Activated CD8-positive, alpha-beta memory T cell treated with anti-CD3 and anti-CD28 coated beads, Interleukin-2, amount 10 ng/mL, durations not matched to agents 7 days and 5 days (primary cell): ENCODE results near the gene SAP30. TPM values are rescaled to one million over a fixed set of nuclear protein-coding genes. Genes with fewer than 3 reads are reported as not detected.

Experiments
- ATAC-seq: fragments of 150-1000 bp; cut with Tn5 transposase; one replicate; pipeline ENCODE4 v1.10.0; 2021; ENCODE audit warnings: moderate library complexity
- CTCF ChIA-PET: fragments of 350-600 bp; sonication (Branson Sonifier 250); formaldehyde crosslinking; loops from one replicate; lab custom pipeline; 2021; ENCODE audit warnings: antibody characterized with exemption; lab: Charles Lee
- DNase-seq: peaks from one replicate; pipeline ENCODE4 v3.0.0-alpha.2; 2020
- H3K27ac Mint-ChIP-seq: one replicate; pipeline ENCODE4 v1.8.0; 2021; ENCODE audit warnings: mild to moderate bottlenecking, mixed read lengths
- H3K27me3 Mint-ChIP-seq: one replicate; pipeline ENCODE4 v1.8.0; 2021; ENCODE audit warnings: mixed read lengths
- H3K36me3 Mint-ChIP-seq: one replicate; pipeline ENCODE4 v1.8.0; 2021; ENCODE audit warnings: mild to moderate bottlenecking, mixed read lengths
- H3K4me1 Mint-ChIP-seq: one replicate; pipeline ENCODE4 v1.8.0; 2021; ENCODE audit warnings: mixed read lengths
- H3K4me3 Mint-ChIP-seq: one replicate; pipeline ENCODE4 v1.8.0; 2021; ENCODE audit warnings: mild to moderate bottlenecking, moderate library complexity, mixed read lengths
- H3K9me3 Mint-ChIP-seq: one replicate; pipeline ENCODE4 v1.8.0; 2022; ENCODE audit warnings: low read depth, mixed read lengths
- total RNA-seq, 2 experiments: library from RNA; stranded (reverse); gene quantifications; one replicate each; pipeline ENCODE4 v1.2.3, GENCODE V29; 2021

SAP30 gene
- total RNA-seq, 2 experiments from 2014 or later, result 32.7 to 34.0 TPM

DNA sequence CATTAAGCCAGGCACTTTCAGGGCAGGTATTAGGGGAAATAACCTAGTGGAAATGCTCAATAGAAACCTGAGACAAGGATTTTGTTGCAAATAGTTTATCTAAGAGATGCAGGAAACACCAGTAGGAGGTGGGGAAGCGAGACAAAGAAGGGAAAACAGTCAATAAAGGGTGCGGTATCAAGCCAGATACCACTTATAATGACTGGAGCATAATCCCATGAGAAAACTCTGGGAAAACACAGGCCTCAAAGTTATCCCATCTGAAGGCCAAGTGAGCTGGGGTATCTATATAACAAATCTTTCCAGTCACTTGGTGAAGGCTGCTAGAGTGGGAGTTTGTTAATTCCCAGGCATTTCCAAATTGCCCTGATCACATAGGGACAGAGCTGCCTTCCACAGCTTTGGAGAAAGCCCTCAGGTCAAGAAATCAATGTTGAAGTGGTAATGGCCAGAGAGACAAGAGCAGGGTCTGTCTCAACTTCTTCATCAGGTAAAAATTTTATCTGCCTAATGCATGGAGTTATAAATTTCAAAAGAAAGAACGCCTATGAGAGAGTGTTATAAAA is 26.8 kb upstream of the SAP30 start:
- no peaks in the 10 kb centered on the region for H3K36me3 Mint-ChIP-seq
- no peaks in the 10 kb centered on the region for H3K9me3 Mint-ChIP-seq
- H3K27me3 Mint-ChIP-seq, result peaks cover 9% of the 10 kb centered on the region
- ATAC-seq (no peak), DNase-seq (no peak)
- H3K4me3 Mint-ChIP-seq, result no peak overlapping the region
- H3K27ac Mint-ChIP-seq, result no peak overlapping the region
- H3K4me1 Mint-ChIP-seq, result no peaks in the 10 kb centered on the region
- CTCF ChIA-PET, result interaction anchor here (1.2 kb wide), 1 partner anchor 73 kb away, joined by 3 read pairs; no protein-coding TSS in a partner anchor

GRCh38 chr4:173345648-173346047 is 25.1 kb upstream of the SAP30 start:
- Mint-ChIP-seq H3K9me3 (no peaks in the 10 kb centered on the region), H3K36me3 (peaks cover 1% of the 10 kb centered on the region), H3K27me3 (peaks cover 8% of the 10 kb centered on the region), H3K4me1 (no peaks in the 10 kb centered on the region), H3K4me3 (no peak overlapping the region), H3K27ac (no peak overlapping the region)
- DNase-seq (no peak), ATAC-seq (no peak)
- CTCF ChIA-PET, result interaction anchor here (1.0 to 2.1 kb wide), 2 partner anchors 10 kb away, joined by 3 to 9 read pairs; no protein-coding TSS in a partner anchor

DNA sequence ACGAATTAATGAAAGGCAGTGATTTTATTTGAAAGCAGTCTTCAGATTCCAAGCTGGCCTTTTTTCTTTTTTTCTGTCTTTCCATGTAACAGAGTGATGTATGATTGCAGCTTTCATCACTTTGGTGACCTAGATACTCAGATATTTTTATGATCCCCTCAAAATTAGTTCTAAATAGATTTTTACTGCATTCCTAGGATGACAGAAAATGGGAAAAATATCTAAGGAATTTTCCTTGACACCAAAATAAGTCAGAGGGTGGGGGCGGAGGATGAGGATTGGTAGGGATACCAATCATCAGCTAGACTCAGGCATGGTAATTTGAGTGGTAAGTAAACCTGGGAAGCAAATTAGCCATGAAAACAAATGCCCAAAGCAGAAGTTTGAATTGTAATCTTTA is 24.7 kb upstream of the SAP30 start:
- DNase-seq (no peak), ATAC-seq (no peak)
- CTCF ChIA-PET, result interaction anchor here (1.0 to 2.1 kb wide), 2 partner anchors 9 to 11 kb away, joined by 3 to 9 read pairs; no protein-coding TSS in a partner anchor
- Mint-ChIP-seq H3K27me3 (peaks cover 8% of the 10 kb centered on the region), H3K27ac (no peak overlapping the region), H3K9me3 (no peaks in the 10 kb centered on the region), H3K4me1 (no peaks in the 10 kb centered on the region), H3K4me3 (no peak overlapping the region), H3K36me3 (peaks cover 1% of the 10 kb centered on the region)

DNA sequence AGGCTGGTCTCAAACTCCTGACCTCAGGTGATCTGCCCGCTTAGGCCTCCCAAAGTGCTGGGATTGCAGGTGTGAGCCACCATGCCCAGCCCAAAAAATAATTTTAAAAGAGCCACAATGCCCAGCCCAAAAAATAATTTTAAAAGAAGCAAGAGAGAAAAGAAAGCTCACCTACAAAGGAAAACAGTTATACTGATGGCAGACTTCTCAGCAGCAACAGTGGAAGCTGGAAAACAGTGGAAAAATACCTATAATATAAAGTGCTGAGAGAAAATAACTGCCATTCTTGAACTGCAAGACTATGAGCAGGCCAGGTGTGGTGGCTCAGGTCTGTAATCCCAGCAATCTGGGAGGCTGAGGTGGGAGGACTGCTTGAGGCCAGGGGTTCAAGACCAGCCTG is 23.3 kb upstream of the SAP30 start:
- H3K27me3 Mint-ChIP-seq, result peaks cover 8% of the 10 kb centered on the region
- ATAC-seq, result no peak
- H3K27ac Mint-ChIP-seq, result no peak overlapping the region
- CTCF ChIA-PET, result interaction anchor here (1.1 to 1.3 kb wide), 4 partner anchors 13 to 46 kb away, joined by 3 to 4 read pairs (median 3); partner anchors contain the start of gene HMGB2
- H3K4me3 Mint-ChIP-seq, result no peak overlapping the region
- no peaks in the 10 kb centered on the region for H3K4me1 Mint-ChIP-seq
- DNase-seq, result no peak
- H3K9me3 Mint-ChIP-seq, result no peaks in the 10 kb centered on the region
- H3K36me3 Mint-ChIP-seq, result peaks cover 1% of the 10 kb centered on the region

DNA sequence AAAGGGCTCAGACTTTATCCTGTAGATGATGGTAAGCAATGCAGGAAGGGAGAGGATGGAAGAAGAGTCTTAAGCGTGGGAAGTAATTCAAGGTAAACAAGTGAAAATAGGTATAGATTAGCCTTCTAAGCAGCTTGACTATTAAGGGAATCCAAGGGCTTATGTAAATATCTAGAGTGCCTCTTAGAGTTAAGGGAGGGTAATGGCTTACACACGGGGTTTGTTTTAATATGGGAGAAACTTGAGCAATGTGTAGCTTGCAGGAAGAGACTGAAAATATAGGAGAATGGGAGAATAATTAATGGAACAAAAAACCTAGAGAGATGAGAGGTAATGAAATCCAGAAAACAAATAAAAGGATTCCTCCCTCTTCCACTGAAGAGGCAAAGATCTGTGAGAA is 12.8 kb upstream of the SAP30 start:
- no peaks in the 10 kb centered on the region for H3K36me3 Mint-ChIP-seq
- ATAC-seq (no peak), DNase-seq (no peak)
- peaks cover 6% of the 10 kb centered on the region for H3K4me1 Mint-ChIP-seq
- H3K27me3 Mint-ChIP-seq, result peaks cover 8% of the 10 kb centered on the region
- no peak overlapping the region for H3K27ac Mint-ChIP-seq
- H3K9me3 Mint-ChIP-seq, result no peaks in the 10 kb centered on the region
- CTCF ChIA-PET, result interaction anchor here (1.5 kb wide), 1 partner anchor 10 kb away, joined by 4 read pairs; no protein-coding TSS in a partner anchor
- no peak overlapping the region for H3K4me3 Mint-ChIP-seq

DNA sequence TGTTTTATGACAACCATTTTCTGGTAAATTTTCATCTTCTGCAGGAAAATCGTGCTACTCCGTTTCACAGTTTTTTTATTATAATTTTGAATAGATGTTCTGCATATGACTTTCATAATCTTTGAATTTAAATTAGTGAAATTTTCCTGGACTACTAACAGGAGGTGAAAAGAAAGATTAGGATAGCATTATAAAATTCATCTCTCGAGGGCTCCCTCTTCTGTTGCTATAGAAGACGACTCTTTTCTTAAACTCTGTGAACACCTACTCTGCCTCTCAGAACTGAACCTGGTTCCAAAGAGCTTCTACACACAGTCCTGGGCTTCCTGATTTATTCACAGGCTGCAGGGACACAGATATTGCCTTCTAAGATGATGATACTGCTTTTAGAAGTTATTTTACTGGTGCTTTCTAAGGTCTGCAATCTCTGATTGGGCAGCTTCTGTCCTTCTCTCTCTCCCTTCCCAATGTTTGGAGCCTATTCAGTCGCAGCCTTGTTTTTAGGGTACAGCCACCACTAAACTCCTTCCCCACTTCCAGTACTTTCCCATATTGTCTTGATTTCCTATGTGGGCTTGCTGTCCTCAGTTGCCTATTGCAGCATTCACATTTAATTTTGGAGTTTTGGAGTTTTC is 10.1 kb upstream of the SAP30 start:
- peaks cover 3% of the 10 kb centered on the region for H3K36me3 Mint-ChIP-seq
- CTCF ChIA-PET, result interaction anchor here (0.6 to 1.8 kb wide), 5 partner anchors 12 to 41 kb away, joined by 3 to 5 read pairs (median 3); no protein-coding TSS in a partner anchor
- no peaks in the 10 kb centered on the region for H3K9me3 Mint-ChIP-seq
- no peak overlapping the region for H3K27ac Mint-ChIP-seq
- peaks cover 13% of the 10 kb centered on the region for H3K4me1 Mint-ChIP-seq
- DNase-seq (no peak), ATAC-seq (peak; percentile 58)
- H3K27me3 Mint-ChIP-seq, result no peaks in the 10 kb centered on the region
- H3K4me3 Mint-ChIP-seq, result no peak overlapping the region

DNA sequence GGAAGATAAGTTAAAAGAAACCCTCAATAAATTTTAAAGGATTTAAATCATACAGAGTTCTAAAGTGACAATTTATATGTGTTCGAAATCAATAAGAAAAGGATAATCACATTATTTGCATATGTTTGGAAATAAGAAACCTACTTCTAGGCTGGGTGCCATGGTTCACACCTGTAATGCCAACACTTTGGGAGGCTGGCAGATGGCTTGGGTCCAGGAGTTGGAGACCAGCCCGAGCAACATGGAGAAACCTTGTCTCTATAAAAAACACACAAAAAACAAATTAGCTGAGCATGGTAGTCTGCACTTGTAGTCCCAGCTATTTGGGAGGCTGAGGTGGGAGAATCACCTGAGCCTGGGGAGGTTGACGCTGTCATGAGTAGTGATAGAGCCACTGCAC is 8.1 kb upstream of the SAP30 start:
- DNase-seq, result no peak

GRCh38 chr4:173365359-173365996 is 5.3 kb upstream of the SAP30 start:
- CTCF ChIA-PET, result interaction anchor here (0.6 to 1.3 kb wide), 4 partner anchors 18 to 64 kb away, joined by 3 to 4 read pairs (median 3); no protein-coding TSS in a partner anchor
- peak overlapping the region; percentile 54 for H3K27ac Mint-ChIP-seq
- H3K4me1 Mint-ChIP-seq, result peaks cover 38% of the 10 kb centered on the region
- H3K9me3 Mint-ChIP-seq, result no peaks in the 10 kb centered on the region
- ATAC-seq (no peak), DNase-seq (no peak)
- H3K4me3 Mint-ChIP-seq, result no peak overlapping the region
- no peaks in the 10 kb centered on the region for H3K27me3 Mint-ChIP-seq
- peaks cover 5% of the 10 kb centered on the region for H3K36me3 Mint-ChIP-seq

More for the DNA sequence above, 8.1 kb upstream of the SAP30 start:
- Mint-ChIP-seq H3K27me3 (no peaks in the 10 kb centered on the region), H3K36me3 (peaks cover 5% of the 10 kb centered on the region), H3K9me3 (no peaks in the 10 kb centered on the region), H3K4me1 (peaks cover 32% of the 10 kb centered on the region), H3K27ac (no peak overlapping the region), H3K4me3 (no peak overlapping the region)
- ATAC-seq, result no peak
- CTCF ChIA-PET, result interaction anchor here (1.1 to 1.2 kb wide), 2 partner anchors 15 to 24 kb away, joined by 3 read pairs; no protein-coding TSS in a partner anchor

- ATAC-seq (no peak), DNase-seq (no peak)
- Mint-ChIP-seq H3K27me3 (no peaks in the 10 kb centered on the region), H3K9me3 (no peaks in the 10 kb centered on the region), H3K27ac (peak overlapping the region; percentile 48), H3K36me3 (peaks cover 9% of the 10 kb centered on the region), H3K4me3 (peak overlapping the region; percentile 34), H3K4me1 (peaks cover 36% of the 10 kb centered on the region)
- CTCF ChIA-PET, result interaction anchor here (1.0 to 7.1 kb wide), 4 partner anchors 10 to 49 kb away, joined by 3 to 55 read pairs (median 4); partner anchors contain the start of gene HMGB2
These were observed 3.5 kb upstream of the SAP30 start for GRCh38 chr4:173367285-173367684.

GRCh38 chr4:173367946-173368345 is 2.8 kb upstream of the SAP30 start:
- CTCF ChIA-PET, result interaction anchor here (1.0 to 7.1 kb wide), 4 partner anchors 11 to 49 kb away, joined by 3 to 55 read pairs (median 4); partner anchors contain the start of gene HMGB2
- Mint-ChIP-seq H3K9me3 (no peaks in the 10 kb centered on the region), H3K4me1 (peaks cover 38% of the 10 kb centered on the region), H3K4me3 (peak overlapping the region; percentile 57), H3K36me3 (peaks cover 11% of the 10 kb centered on the region), H3K27ac (peak overlapping the region; percentile 58), H3K27me3 (no peaks in the 10 kb centered on the region)
- DNase-seq, result no peak
- ATAC-seq, result no peak

- peak; percentile 12 for ATAC-seq
- H3K27me3 Mint-ChIP-seq, result no peaks in the 10 kb centered on the region
- H3K4me1 Mint-ChIP-seq, result peaks cover 49% of the 10 kb centered on the region
- peak; percentile 81 for DNase-seq
- peak overlapping the region; percentile 98 for H3K4me3 Mint-ChIP-seq
- CTCF ChIA-PET, result interaction anchor here (0.8 to 7.1 kb wide), 6 partner anchors 15 to 69 kb away, joined by 3 to 55 read pairs (median 4); partner anchors contain the start of gene HMGB2
- peaks cover 20% of the 10 kb centered on the region for H3K36me3 Mint-ChIP-seq
- H3K27ac Mint-ChIP-seq, result peak overlapping the region; percentile 99
- H3K9me3 Mint-ChIP-seq, result no peaks in the 10 kb centered on the region
These were observed 651 bp upstream of the SAP30 start for GRCh38 chr4:173370130-173370476.

- no peaks in the 10 kb centered on the region for H3K9me3 Mint-ChIP-seq
- peak; percentile 74 for DNase-seq
- peaks cover 39% of the 10 kb centered on the region for H3K4me1 Mint-ChIP-seq
- CTCF ChIA-PET, result interaction anchor here (0.7 to 7.1 kb wide), 9 partner anchors 14 to 358 kb away, joined by 3 to 55 read pairs (median 4); partner anchors contain the start of gene HMGB2
- H3K27ac Mint-ChIP-seq, result peak overlapping the region; percentile 92
- peak; percentile 15 for ATAC-seq
- no peaks in the 10 kb centered on the region for H3K27me3 Mint-ChIP-seq
- peak overlapping the region; percentile 98 for H3K4me3 Mint-ChIP-seq
- H3K36me3 Mint-ChIP-seq, result peaks cover 27% of the 10 kb centered on the region
These were observed 788 bp downstream of the SAP30 start for GRCh38 chr4:173371292-173372192.
